Tibial nerve (tissue), 3 donors: ENCODE measurements around the gene BAIAP2.

Experiments
- POLR2A ChIP-seq, 2 donors: fragments of 450-650 bp; IDR thresholded peaks; one replicate each; pipeline ENCODE4 v1.6.1; 2017; ENCODE audit warnings: antibody characterized with exemption in 2 of 2, mild to moderate bottlenecking in 2 of 2, moderate library complexity in 2 of 2
- TF ChIP-seq, protein P1 (sequence below), 5 experiments: fragments of 200-600 bp in 3 of 5; fragments of 450-650 bp in 2 of 5; sonication (generic) in 3 of 5; IDR thresholded peaks; one replicate each; pipeline ENCODE4 v1.5.1; 2016 to 2019; ENCODE audit warnings: antibody characterized with exemption in 5 of 5, mild to moderate bottlenecking in 3 of 5, moderate library complexity in 2 of 5

- TF ChIP-seq, protein P1, sequence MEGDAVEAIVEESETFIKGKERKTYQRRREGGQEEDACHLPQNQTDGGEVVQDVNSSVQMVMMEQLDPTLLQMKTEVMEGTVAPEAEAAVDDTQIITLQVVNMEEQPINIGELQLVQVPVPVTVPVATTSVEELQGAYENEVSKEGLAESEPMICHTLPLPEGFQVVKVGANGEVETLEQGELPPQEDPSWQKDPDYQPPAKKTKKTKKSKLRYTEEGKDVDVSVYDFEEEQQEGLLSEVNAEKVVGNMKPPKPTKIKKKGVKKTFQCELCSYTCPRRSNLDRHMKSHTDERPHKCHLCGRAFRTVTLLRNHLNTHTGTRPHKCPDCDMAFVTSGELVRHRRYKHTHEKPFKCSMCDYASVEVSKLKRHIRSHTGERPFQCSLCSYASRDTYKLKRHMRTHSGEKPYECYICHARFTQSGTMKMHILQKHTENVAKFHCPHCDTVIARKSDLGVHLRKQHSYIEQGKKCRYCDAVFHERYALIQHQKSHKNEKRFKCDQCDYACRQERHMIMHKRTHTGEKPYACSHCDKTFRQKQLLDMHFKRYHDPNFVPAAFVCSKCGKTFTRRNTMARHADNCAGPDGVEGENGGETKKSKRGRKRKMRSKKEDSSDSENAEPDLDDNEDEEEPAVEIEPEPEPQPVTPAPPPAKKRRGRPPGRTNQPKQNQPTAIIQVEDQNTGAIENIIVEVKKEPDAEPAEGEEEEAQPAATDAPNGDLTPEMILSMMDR (IDR thresholded peaks at IDR 0.05): peak in 2 of 5 experiments; percentile 6 to 38
- TF ChIP-seq POLR2A (IDR thresholded peaks at IDR 0.05): peak in 1 of 2 donors; percentile 6
Observed at GRCh38 chr17:81094509-81095382, 59.8 kb downstream of the BAIAP2 start.
